Smooth muscle cell (in vitro differentiated cells): ENCODE results near the gene CYSTM1. TPM values are rescaled to one million over a fixed set of nuclear protein-coding genes. Genes with fewer than 3 reads are reported as not detected.

Experiments used
- DNase-seq: peaks from one replicate; lab custom pipeline; 2025; ENCODE audit not compliant: unreplicated experiment; lab: John Stamatoyannopoulos, UW
- H2AFZ ChIP-seq: fragments of 200-600 bp; sonication (generic); 2 replicates; pipeline ENCODE4 v1.6.0; 2016; ENCODE audit warnings: antibody characterized with exemption, low read depth, mild to moderate bottlenecking
- H3F3A ChIP-seq: fragments of 200-600 bp; sonication (generic); 2 replicates; pipeline ENCODE4 v1.6.0; 2017; ENCODE audit warnings: antibody characterized with exemption, low read depth
- H3K27ac ChIP-seq: fragments of 200-600 bp; sonication (generic); 2 replicates; pipeline ENCODE4 v1.5.1; 2016; ENCODE audit warnings: low read depth, mild to moderate bottlenecking
- H3K27me3 ChIP-seq: fragments of 200-600 bp; sonication (generic); 2 replicates; pipeline ENCODE4 v1.6.1; 2016; ENCODE audit warnings: low read depth, mild to moderate bottlenecking
- H3K36me3 ChIP-seq: fragments of 200-600 bp; sonication (generic); 2 replicates; pipeline ENCODE4 v1.5.1; 2016; ENCODE audit warnings: low read depth
- H3K4me1 ChIP-seq: fragments of 200-600 bp; sonication (generic); 2 replicates; pipeline ENCODE4 v1.5.1; 2016; ENCODE audit warnings: low read depth
- H3K4me2 ChIP-seq: fragments of 200-600 bp; sonication (generic); 2 replicates; pipeline ENCODE4 v1.6.0; 2016; ENCODE audit warnings: mild to moderate bottlenecking
- H3K4me3 ChIP-seq: fragments of 200-600 bp; sonication (generic); 2 replicates; pipeline ENCODE4 v1.5.1; 2016; ENCODE audit warnings: mild to moderate bottlenecking
- H3K79me2 ChIP-seq: fragments of 200-600 bp; sonication (generic); 2 replicates; pipeline ENCODE4 v1.6.0; 2016; ENCODE audit warnings: low read depth, mild to moderate bottlenecking
- H3K9ac ChIP-seq: fragments of 200-600 bp; sonication (generic); 2 replicates; pipeline ENCODE4 v1.6.0; 2016; ENCODE audit warnings: low read depth
- H3K9me3 ChIP-seq: fragments of 200-600 bp; sonication (generic); replicated peaks from 2 replicates; pipeline ENCODE4 v1.5.1; 2016; ENCODE audit warnings: low read depth
- H4K20me1 ChIP-seq: fragments of 200-600 bp; sonication (generic); 2 replicates; pipeline ENCODE4 v1.6.0; 2016; ENCODE audit warnings: low read depth
- CTCF ChIP-seq: fragments of 200-600 bp; sonication (generic); IDR thresholded peaks from 2 replicates; pipeline ENCODE4 v1.5.1; 2017; ENCODE audit warnings: borderline replicate concordance, mild to moderate bottlenecking, antibody characterized with exemption; ENCODE audit not compliant: insufficient read depth, poor library complexity, severe bottlenecking
- WGBS: methylation state at CpG from one replicate; pipeline ENCODE4 v1.1.7; 2016; ENCODE audit warnings: low lambda C conversion rate; 5-methylcytosine and 5-hydroxymethylcytosine counted together
- polyA plus RNA-seq: library from polyadenylated mRNA; unstranded; fragments of >200 nt; fragmentation: Nextera tagmentation; extraction: Ambion mirVana; gene quantifications from 2 replicates; pipeline ENCODE4 v1.2.1, GENCODE V29; 2016
- total RNA-seq: library from RNA; depleted of rRNA; stranded (reverse); fragments of >200 nt; gene quantifications from 2 replicates; pipeline ENCODE4 v1.2.3, GENCODE V29; 2014

CYSTM1 gene
- total and polyA plus RNA-seq, 2 experiments from 2014 or later: 23.5 to 45.6 TPM

- Histone ChIP-seq H3K36me3 (no peaks in the 10 kb centered on the region), H2AFZ (no peak overlapping the region), H3K9ac (no peak overlapping the region), H4K20me1 (peaks cover 58% of the 10 kb centered on the region), H3K9me3 (no peaks in the 10 kb centered on the region), H3K4me1 (no peaks in the 10 kb centered on the region), H3K79me2 (no peaks in the 10 kb centered on the region), H3K27me3 (no peaks in the 10 kb centered on the region), H3K4me2 (no peak overlapping the region), H3F3A (no peaks in the 10 kb centered on the region), H3K4me3 (no peak overlapping the region), H3K27ac (no peak overlapping the region)
- no peak for DNase-seq
- WGBS: 92% methylated on average over 4 of the region's 4 CpGs
- no peak for TF ChIP-seq CTCF
These were observed 41.3 kb upstream of the CYSTM1 start for GRCh38 chr5:140133514-140134167.

- H3K4me3 ChIP-seq: no peak overlapping the region
- no peaks in the 10 kb centered on the region for H3K27me3 ChIP-seq
- H2AFZ ChIP-seq: no peak overlapping the region
- no peak overlapping the region for H3K9ac ChIP-seq
- H3K9me3 ChIP-seq: no peaks in the 10 kb centered on the region
- no peaks in the 10 kb centered on the region for H3F3A ChIP-seq
- H3K4me2 ChIP-seq: no peak overlapping the region
- TF ChIP-seq CTCF: no peak
- peaks cover 60% of the 10 kb centered on the region for H4K20me1 ChIP-seq
- no peaks in the 10 kb centered on the region for H3K79me2 ChIP-seq
- no peaks in the 10 kb centered on the region for H3K4me1 ChIP-seq
- no peak overlapping the region for H3K27ac ChIP-seq
- no peaks in the 10 kb centered on the region for H3K36me3 ChIP-seq
- 88% methylated on average over 2 of the region's 2 CpGs for WGBS
- DNase-seq: no peak
These were observed 40.6 kb upstream of the CYSTM1 start for GRCh38 chr5:140134277-140134935.

GRCh38 chr5:140135127-140135526, 39.9 kb upstream of the CYSTM1 start:
- H3K4me2 ChIP-seq: no peak overlapping the region
- DNase-seq: no peak
- no peak overlapping the region for H3K4me3 ChIP-seq
- H3F3A ChIP-seq: no peaks in the 10 kb centered on the region
- H3K9me3 ChIP-seq: no peaks in the 10 kb centered on the region
- no peak overlapping the region for H2AFZ ChIP-seq
- H3K79me2 ChIP-seq: no peaks in the 10 kb centered on the region
- no peaks in the 10 kb centered on the region for H3K36me3 ChIP-seq
- no peaks in the 10 kb centered on the region for H3K27me3 ChIP-seq
- peaks cover 60% of the 10 kb centered on the region for H4K20me1 ChIP-seq
- no peak for TF ChIP-seq CTCF
- H3K9ac ChIP-seq: no peak overlapping the region
- H3K27ac ChIP-seq: no peak overlapping the region
- H3K4me1 ChIP-seq: no peaks in the 10 kb centered on the region

- 79% methylated on average over 1 of the region's 1 CpG for WGBS
These were observed 38.4 kb upstream of the CYSTM1 start for GRCh38 chr5:140136624-140137023.

More at GRCh38 chr5:140136624-140137023, 38.4 kb upstream of the CYSTM1 start:
- Histone ChIP-seq H4K20me1 (peaks cover 73% of the 10 kb centered on the region), H3K9me3 (no peaks in the 10 kb centered on the region), H3K9ac (no peak overlapping the region), H3K27ac (no peak overlapping the region), H3F3A (no peaks in the 10 kb centered on the region), H3K27me3 (no peaks in the 10 kb centered on the region), H3K4me1 (no peaks in the 10 kb centered on the region), H3K36me3 (no peaks in the 10 kb centered on the region), H2AFZ (no peak overlapping the region), H3K4me3 (no peak overlapping the region), H3K79me2 (no peaks in the 10 kb centered on the region), H3K4me2 (no peak overlapping the region)
- no peak for DNase-seq
- TF ChIP-seq CTCF: no peak
